OCI-LY7 (cell line): ENCODE measurements around the gene NDUFAF2. TPM values are rescaled to one million over a fixed set of nuclear protein-coding genes. Genes with fewer than 3 reads are reported as not detected.

Experiments
- BruUV-seq: library from RNA; stranded (reverse); fragments of 400-500 nt; replicated peaks from 2 replicates; lab custom pipeline; 2021; lab: Mats Ljungman, UMichigan
- CTCF ChIA-PET: fragments of 300-600 bp; sonication (Branson Sonifier 250); formaldehyde crosslinking; loops from one replicate; lab custom pipeline; 2022; ENCODE audit warnings: antibody characterized with exemption; ENCODE audit not compliant: unreplicated experiment; lab: Charles Lee
- POLR2A ChIA-PET: fragments of 300-600 bp; sonication (Branson Sonifier 250); formaldehyde crosslinking; loops from one replicate; lab custom pipeline; 2022; ENCODE audit warnings: antibody characterized with exemption; lab: Charles Lee
- DNase-seq: peaks from one replicate; pipeline ENCODE4 v3.0.0-alpha.2; 2015; ENCODE audit warnings: low spot score
- H2AFZ ChIP-seq: fragments of 200-600 bp; sonication (generic), shearing (Covaris generic); 2 replicates; pipeline ENCODE4 v1.6.1; 2014; ENCODE audit warnings: mild to moderate bottlenecking, antibody characterized with exemption, low read length, moderate library complexity
- H3K27ac ChIP-seq: fragments of 200-600 bp; sonication (generic); 2 replicates; pipeline ENCODE4 v1.5.1; 2014; ENCODE audit warnings: mixed run types, low read depth, mild to moderate bottlenecking, moderate library complexity, low read length, inconsistent platforms; ENCODE audit not compliant: poor library complexity, severe bottlenecking
- H3K36me3 ChIP-seq: fragments of 200-600 bp; sonication (generic); 2 replicates; pipeline ENCODE4 v1.6.1; 2014; ENCODE audit warnings: mild to moderate bottlenecking, antibody characterized with exemption, low read length, moderate library complexity, mixed read lengths; ENCODE audit not compliant: insufficient read depth
- H3K4me1 ChIP-seq: fragments of 200-600 bp; sonication (generic); 2 replicates; pipeline ENCODE4 v1.5.1; 2014; ENCODE audit warnings: mild to moderate bottlenecking, low read length; ENCODE audit not compliant: insufficient read depth, poor library complexity, severe bottlenecking
- H3K4me2 ChIP-seq: fragments of 200-600 bp; sonication (generic); 2 replicates; pipeline ENCODE4 v1.6.1; 2014; ENCODE audit warnings: mild to moderate bottlenecking, low read length
- H3K4me3 ChIP-seq: fragments of 200-600 bp; sonication (generic); 2 replicates; pipeline ENCODE4 v1.5.1; 2014; ENCODE audit warnings: mild to moderate bottlenecking, low read depth, low read length; ENCODE audit not compliant: poor library complexity, severe bottlenecking
- H3K79me2 ChIP-seq: fragments of 200-600 bp; sonication (generic); 2 replicates; pipeline ENCODE4 v1.6.1; 2016; ENCODE audit warnings: low read depth, mild to moderate bottlenecking, low read length, moderate library complexity, mixed read lengths; ENCODE audit not compliant: insufficient read depth
- H3K9me2 ChIP-seq: fragments of 200-600 bp; sonication (generic); 2 replicates; pipeline ENCODE4 v1.6.1; 2016; ENCODE audit warnings: mild to moderate bottlenecking, low read length, mixed read lengths; ENCODE audit not compliant: insufficient read depth
- H3K9me3 ChIP-seq: fragments of 200-600 bp; sonication (generic); 2 replicates; pipeline ENCODE4 v1.6.1; 2014; ENCODE audit warnings: mild to moderate bottlenecking, mixed run types, low read length, mixed read lengths
- H4K20me1 ChIP-seq: fragments of 200-600 bp; sonication (generic); 2 replicates; pipeline ENCODE4 v1.6.1; 2014; ENCODE audit warnings: mild to moderate bottlenecking, antibody characterized with exemption, low read length, moderate library complexity, mixed read lengths; ENCODE audit not compliant: insufficient read depth
- CTCF ChIP-seq: fragments of 200-600 bp; sonication (generic); conservative IDR thresholded peaks from 2 replicates; pipeline ENCODE4 v1.5.1; 2014; ENCODE audit warnings: mild to moderate bottlenecking, antibody characterized with exemption, low read length, moderate library complexity, mixed read lengths
- EZH2phosphoT487 ChIP-seq: fragments of 200-600 bp; sonication (generic); IDR thresholded peaks from 2 replicates; pipeline ENCODE4 v1.6.1; 2018; ENCODE audit warnings: low read depth, borderline replicate concordance, mild to moderate bottlenecking, mixed run types, antibody characterized with exemption, low read length, moderate library complexity, mixed read lengths
- intact Hi-C: fragments of 100-400 bp; cut with micrococcal nuclease; formaldehyde crosslinking; loops from one replicate; pipeline ENCODE4 v1.10.0; 2022; ENCODE audit not compliant: unreplicated experiment
- total RNA-seq, 2 experiments: library from RNA; depleted of rRNA in 1 of 2; stranded (reverse); fragments of >200 nt in 1 of 2; shearing (Covaris generic) in 1 of 2; gene quantifications; 2 replicates each; pipeline ENCODE4 v1.2.3, GENCODE V29; 2014 to 2022

NDUFAF2 gene
- total RNA-seq, 2 experiments from 2014 or later = 20.8 to 36.8 TPM

- BruUV-seq = no TSS peak
- ChIA-PET CTCF (no interaction called here), POLR2A (interaction anchor here (0.6 kb wide), 1 partner anchor 62 kb away, joined by 3 read pairs; no protein-coding TSS in a partner anchor)
- H4K20me1 ChIP-seq = no peaks in the 10 kb centered on the region
- H3K4me3 ChIP-seq = no peak overlapping the region
- no peak overlapping the region for H2AFZ ChIP-seq
- no peaks in the 10 kb centered on the region for H3K9me3 ChIP-seq
- DNase-seq = no peak
- intact Hi-C loops = no loop called here
- H3K36me3 ChIP-seq = no peaks in the 10 kb centered on the region
- no peak overlapping the region for H3K4me2 ChIP-seq
- H3K79me2 ChIP-seq = no peaks in the 10 kb centered on the region
- no peak overlapping the region for H3K27ac ChIP-seq
- no peaks in the 10 kb centered on the region for H3K9me2 ChIP-seq
- TF ChIP-seq CTCF (no peak), EZH2phosphoT487 (no peak)
- no peaks in the 10 kb centered on the region for H3K4me1 ChIP-seq
Measured at GRCh38 chr5:61198606-61199005, 253.6 kb downstream of the NDUFAF2 start.

DNA sequence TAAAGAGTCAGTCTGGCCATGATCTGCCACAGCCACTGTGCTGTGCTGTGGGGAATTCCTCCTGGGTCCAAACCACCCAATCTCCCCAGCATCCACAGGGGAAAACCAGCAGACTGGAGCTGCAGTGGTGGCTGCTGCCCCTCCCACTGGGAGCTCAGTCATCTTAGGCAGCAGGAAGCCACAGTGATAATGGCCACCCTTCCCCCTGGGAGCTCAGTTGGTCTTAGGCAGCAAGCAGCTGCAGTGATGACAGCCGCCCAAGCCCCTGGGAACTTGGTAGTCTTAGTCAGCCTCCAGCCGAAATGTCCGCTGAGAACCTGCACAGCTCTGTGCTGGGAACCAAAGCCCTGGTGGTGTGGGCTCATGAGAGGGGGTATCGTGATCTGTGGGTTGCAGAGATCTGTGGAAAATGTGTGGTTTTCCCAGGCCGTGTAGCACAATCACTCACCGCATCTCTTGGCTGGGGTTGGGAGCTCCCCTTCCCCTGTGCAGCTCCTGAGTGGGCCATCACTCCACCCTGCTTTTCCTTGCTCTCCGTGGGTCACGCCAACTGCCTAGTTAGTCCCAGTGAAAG lies 255.7 kb downstream of the NDUFAF2 start:
- H3K4me2 ChIP-seq = no peak overlapping the region
- intact Hi-C loops = no loop called here
- no peak overlapping the region for H2AFZ ChIP-seq
- no peaks in the 10 kb centered on the region for H3K9me2 ChIP-seq
- TF ChIP-seq EZH2phosphoT487 (no peak), CTCF (no peak)
- H3K4me1 ChIP-seq = no peaks in the 10 kb centered on the region
- BruUV-seq = no TSS peak
- H3K4me3 ChIP-seq = no peak overlapping the region
- H3K9me3 ChIP-seq = no peaks in the 10 kb centered on the region
- ChIA-PET CTCF (no interaction called here), POLR2A (no interaction called here)
- H4K20me1 ChIP-seq = no peaks in the 10 kb centered on the region
- H3K79me2 ChIP-seq = no peaks in the 10 kb centered on the region
- H3K36me3 ChIP-seq = no peaks in the 10 kb centered on the region
- H3K27ac ChIP-seq = no peak overlapping the region
- no peak for DNase-seq

GRCh38 chr5:61202213-61202612 lies 257.2 kb downstream of the NDUFAF2 start:
- intact Hi-C loops = no loop called here
- Histone ChIP-seq H3K79me2 (no peaks in the 10 kb centered on the region), H3K4me2 (no peak overlapping the region), H4K20me1 (no peaks in the 10 kb centered on the region), H3K27ac (no peak overlapping the region), H2AFZ (no peak overlapping the region), H3K9me2 (no peaks in the 10 kb centered on the region), H3K9me3 (no peaks in the 10 kb centered on the region), H3K36me3 (no peaks in the 10 kb centered on the region), H3K4me3 (no peak overlapping the region), H3K4me1 (no peaks in the 10 kb centered on the region)
- POLR2A ChIA-PET = no interaction called here
- no TSS peak for BruUV-seq
- DNase-seq = no peak
- no peak for TF ChIP-seq CTCF
- TF ChIP-seq EZH2phosphoT487 = no peak
- CTCF ChIA-PET = no interaction called here

Other genes with a start within 250 kb of the NDUFAF2 start
- 43.7 and 46.9 TPM in 2 replicates for gene DEPDC1B, start 245.0 kb upstream of the NDUFAF2 start, total RNA-seq (2014; rRNA removed; shearing (Covaris generic))
- gene DEPDC1B, start 245.0 kb upstream of the NDUFAF2 start, total RNA-seq (2022) = 47.6 and 51.9 TPM in 2 replicates
- gene ELOVL7, start 100.9 kb upstream of the NDUFAF2 start, total RNA-seq (2014; rRNA removed; shearing (Covaris generic)) = 0.03 TPM in 1 of 2 replicates, not detected in the other
- not detected in 2 replicates for gene ELOVL7, start 100.9 kb upstream of the NDUFAF2 start, total RNA-seq (2022)
- 11.8 and 14.0 TPM in 2 replicates for gene ERCC8, start 135 bp upstream of the NDUFAF2 start, total RNA-seq (2014; rRNA removed; shearing (Covaris generic))
- gene ERCC8, start 135 bp upstream of the NDUFAF2 start, total RNA-seq (2022) = 16.6 and 17.5 TPM in 2 replicates
- 39.4 and 45.7 TPM in 2 replicates for gene SMIM15, start 217.3 kb downstream of the NDUFAF2 start, total RNA-seq (2014; rRNA removed; shearing (Covaris generic))
- 47.9 and 49.7 TPM in 2 replicates for gene SMIM15, start 217.3 kb downstream of the NDUFAF2 start, total RNA-seq (2022)